ENCODE data around the gene GABRE.

GABRE gene

GRCh38 chrX:151974336-151975227 lies at the start of gene GABRE:
TSS of gene GABRE (minus strand) at chrX:151974676. CDS start at chrX:151974625, 51 bp downstream.
- in situ Hi-C loops (cut with MboI; ENCODE audit: low sequenced_read_pairs), result no loop called here

DNA sequence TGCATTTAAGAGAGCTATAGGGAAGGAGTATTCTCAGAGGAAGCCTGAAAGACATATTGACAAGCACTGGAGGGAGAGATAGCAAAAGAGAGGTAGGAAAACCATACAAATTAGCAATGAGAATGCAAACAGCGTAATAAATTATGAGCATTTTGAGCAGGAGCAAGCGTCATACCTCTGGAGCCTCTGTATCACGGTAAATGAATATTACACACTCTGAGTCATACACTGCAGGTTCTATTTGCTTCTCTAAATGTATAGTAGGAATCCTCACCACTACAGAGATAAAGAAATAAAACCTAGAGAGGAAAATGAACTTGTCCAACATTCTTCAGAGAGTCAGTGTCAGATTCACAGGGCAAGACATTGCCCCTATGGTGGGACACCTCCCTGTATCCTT lies 46.4 kb upstream of the GABRE start:
- in situ Hi-C loops (cut with MboI; ENCODE audit: low sequenced_read_pairs), result no loop called here

- in situ Hi-C loops (cut with MboI; ENCODE audit: low sequenced_read_pairs), result no loop called here
These were observed 25.3 kb upstream of the GABRE start for GRCh38 chrX:151999813-152000212.

DNA sequence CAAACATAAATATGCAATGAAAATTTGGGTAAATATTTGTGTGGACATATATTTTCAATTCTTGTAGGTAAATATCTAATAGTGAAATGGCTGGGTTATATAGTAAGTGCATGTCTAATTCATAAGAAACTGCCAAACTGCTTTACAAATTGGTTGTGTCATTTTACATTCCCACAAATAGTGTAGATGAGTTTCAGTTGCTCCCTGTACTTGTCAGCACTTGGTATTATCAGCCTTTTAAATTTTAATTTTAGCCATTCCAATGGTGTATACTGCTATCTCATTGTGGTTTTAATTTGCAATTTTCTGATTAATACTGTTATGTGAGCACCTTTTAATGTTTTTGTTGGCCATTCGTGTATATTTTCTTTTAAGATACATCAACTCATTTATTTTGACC lies 23.1 kb upstream of the GABRE start:
- in situ Hi-C loops (cut with MboI; ENCODE audit: low sequenced_read_pairs), result no loop called here

GRCh38 chrX:151996347-151996746 lies 21.9 kb upstream of the GABRE start:
- in situ Hi-C loops (cut with MboI; ENCODE audit: low sequenced_read_pairs), result no loop called here

GRCh38 chrX:151994476-151994875 lies 20.0 kb upstream of the GABRE start:
- in situ Hi-C loops (cut with MboI; ENCODE audit: low sequenced_read_pairs), result no loop called here

GRCh38 chrX:151988706-151989299 lies 14.3 kb upstream of the GABRE start:
- in situ Hi-C loops (cut with MboI; ENCODE audit: low sequenced_read_pairs), result no loop called here

DNA sequence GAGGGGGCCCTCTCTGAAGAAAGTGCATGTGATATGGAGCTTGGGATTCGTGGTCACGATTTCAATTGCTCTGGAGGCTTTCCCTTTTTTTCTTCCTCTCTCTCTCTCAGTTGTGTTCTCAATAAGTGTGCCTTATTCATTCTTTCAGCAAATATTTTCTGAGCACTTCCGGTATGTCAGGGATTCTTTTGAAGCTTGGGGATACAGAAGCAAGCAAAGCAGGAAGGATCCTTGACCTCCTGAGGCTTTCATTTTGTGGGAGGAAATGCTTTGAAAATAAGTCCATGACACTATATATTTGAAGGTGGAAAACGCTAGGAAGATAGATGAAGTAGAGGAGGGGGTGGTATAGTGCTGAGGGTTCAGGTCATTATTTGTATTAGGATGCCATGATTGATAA lies 12.6 kb upstream of the GABRE start:
- in situ Hi-C loops (cut with MboI; ENCODE audit: low sequenced_read_pairs), result no loop called here

DNA sequence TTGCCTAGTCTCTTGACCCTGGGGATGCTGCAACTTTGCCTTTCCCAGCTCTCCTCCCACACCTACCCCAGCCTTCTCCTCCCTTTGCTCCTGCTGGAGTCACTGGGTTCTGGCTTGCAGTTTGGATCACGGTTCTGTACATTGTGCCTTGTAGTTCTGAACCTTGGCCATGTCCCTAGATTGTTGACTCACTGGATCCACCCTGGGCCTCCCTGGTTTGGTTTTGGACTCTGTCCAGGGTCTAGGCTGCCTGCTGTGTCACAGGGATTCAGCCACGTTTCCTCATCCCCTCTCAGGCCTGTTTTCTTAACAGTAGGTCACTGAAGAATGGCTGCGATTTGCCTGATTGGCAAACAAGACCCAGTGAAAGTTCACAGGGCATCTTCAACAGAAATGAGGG lies 11.5 kb upstream of the GABRE start:
- in situ Hi-C loops (cut with MboI; ENCODE audit: low sequenced_read_pairs), result no loop called here

- in situ Hi-C loops (cut with MboI; ENCODE audit: low sequenced_read_pairs), result no loop called here
These were observed 11.1 kb upstream of the GABRE start for GRCh38 chrX:151985531-151985930.

- in situ Hi-C loops (cut with MboI; ENCODE audit: low sequenced_read_pairs), result no loop called here
These were observed 10.4 kb upstream of the GABRE start for GRCh38 chrX:151984902-151985301.

DNA sequence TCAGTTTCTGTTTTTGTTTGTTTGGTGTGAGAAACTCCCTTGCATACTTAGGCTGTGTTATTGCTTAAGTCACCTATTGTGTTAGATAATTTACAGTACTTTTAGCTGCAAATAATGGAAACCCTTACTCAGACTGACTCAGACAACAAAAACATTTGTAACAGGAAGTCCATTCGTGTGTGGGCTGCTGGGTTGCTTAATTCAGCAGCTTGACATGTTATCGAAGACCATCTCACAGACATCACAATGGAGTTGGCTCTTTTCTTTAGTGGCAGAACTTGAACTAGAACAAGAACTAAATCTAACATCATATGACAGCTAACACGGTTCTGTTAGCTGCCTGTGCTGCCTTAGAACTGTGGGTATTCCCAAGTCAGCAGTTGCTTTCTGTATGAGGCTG lies 9.9 kb upstream of the GABRE start:
- in situ Hi-C loops (cut with MboI; ENCODE audit: low sequenced_read_pairs), result no loop called here

DNA sequence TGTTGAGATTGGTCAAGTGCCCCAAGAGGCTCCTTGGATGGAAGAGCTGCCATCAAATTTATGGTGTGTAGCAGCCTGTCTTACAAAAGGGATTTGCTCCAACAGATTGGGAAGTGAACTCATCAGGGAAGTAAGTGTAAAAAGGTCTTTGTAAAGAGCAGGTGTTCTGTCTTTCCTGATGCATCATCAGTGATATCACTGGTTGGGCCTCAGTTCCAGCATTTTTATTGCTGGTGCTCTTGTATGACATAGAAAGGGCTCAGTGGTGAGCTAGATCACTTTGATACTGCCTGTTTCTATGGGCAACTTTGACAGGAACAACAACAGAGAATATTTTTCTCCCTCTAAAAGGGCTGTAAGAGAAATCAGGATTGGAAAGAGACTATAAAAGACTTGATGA lies 8.7 kb upstream of the GABRE start:
- in situ Hi-C loops (cut with MboI; ENCODE audit: low sequenced_read_pairs), result no loop called here

GRCh38 chrX:151982222-151982621 lies 7.7 kb upstream of the GABRE start:
- in situ Hi-C loops (cut with MboI; ENCODE audit: low sequenced_read_pairs), result no loop called here

GRCh38 chrX:151981129-151981528 lies 6.7 kb upstream of the GABRE start:
- in situ Hi-C loops (cut with MboI; ENCODE audit: low sequenced_read_pairs), result no loop called here

DNA sequence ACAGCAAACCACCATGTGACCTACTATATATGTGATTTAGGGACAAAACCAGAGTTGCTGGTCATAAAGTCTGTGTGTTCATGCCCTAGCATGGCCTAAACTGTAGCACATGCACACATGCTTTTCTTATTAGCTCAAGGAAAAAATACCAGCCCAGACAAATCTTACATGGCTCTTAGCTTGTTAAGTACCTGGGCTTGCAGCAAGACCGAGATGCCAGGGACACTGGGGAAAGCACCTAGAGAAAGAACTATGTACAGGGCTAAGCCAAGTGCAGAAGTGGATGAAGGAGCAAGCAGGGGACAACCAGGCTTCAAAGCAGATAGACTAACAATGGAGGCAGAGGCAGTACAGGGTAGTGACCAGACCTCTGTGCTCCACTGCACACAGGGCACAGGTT lies 3.4 kb upstream of the GABRE start:
- in situ Hi-C loops (cut with MboI; ENCODE audit: low sequenced_read_pairs), result no loop called here

GRCh38 chrX:151977009-151977408 lies 2.5 kb upstream of the GABRE start:
- in situ Hi-C loops (cut with MboI; ENCODE audit: low sequenced_read_pairs), result no loop called here

GRCh38 chrX:151975736-151976275 lies 1.3 kb upstream of the GABRE start:
- in situ Hi-C loops (cut with MboI; ENCODE audit: low sequenced_read_pairs), result no loop called here

DNA sequence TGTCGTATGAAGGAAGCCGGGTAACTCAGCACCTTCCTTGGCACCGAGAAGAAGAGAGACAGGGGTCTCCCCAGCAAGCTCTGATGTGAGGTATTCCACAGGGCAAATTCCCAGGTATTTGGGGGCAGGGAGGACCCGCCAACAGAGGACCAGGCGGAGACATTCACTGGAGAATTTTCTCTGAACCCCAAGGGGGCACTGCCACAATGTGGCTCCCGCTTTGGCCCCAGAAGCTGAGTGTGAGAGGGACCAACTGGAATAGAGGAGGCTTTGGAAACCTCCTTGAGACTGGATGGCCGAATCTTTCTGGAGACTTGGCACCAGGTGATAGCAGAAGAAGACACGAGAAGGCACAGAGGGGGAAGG lies 735 bp upstream of the GABRE start:
- in situ Hi-C loops (cut with MboI; ENCODE audit: low sequenced_read_pairs), result no loop called here

DNA sequence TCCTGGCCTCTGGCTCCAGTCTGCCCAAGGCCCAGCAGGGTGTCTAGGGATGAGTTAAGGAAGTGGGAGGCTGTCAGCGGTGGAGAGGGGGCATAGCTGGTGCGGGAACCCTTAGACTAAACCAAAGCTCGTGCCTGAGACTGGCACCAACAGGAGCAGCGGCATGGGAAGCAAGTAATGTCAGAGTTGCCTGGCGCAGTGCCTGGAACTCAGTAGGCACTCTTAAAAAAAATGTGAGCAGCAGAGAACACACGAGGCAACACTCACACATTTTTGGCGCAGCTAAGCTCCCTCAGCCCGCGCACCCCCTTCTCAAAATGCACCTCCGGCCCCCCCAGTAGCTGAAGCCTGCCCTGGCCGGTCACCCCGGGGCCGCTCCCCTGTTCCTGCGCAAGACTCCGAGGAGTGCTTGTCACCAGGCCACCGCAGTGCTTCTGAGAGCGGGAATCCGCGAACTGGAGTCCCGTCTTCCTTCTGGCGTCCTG lies 583 bp downstream of the GABRE start:
- in situ Hi-C loops (cut with MboI; ENCODE audit: low sequenced_read_pairs), result no loop called here

GRCh38 chrX:151973060-151973661 lies 1.3 kb downstream of the GABRE start:
- in situ Hi-C loops (cut with MboI; ENCODE audit: low sequenced_read_pairs), result no loop called here

- in situ Hi-C loops (cut with MboI; ENCODE audit: low sequenced_read_pairs), result no loop called here
These were observed 3.8 kb downstream of the GABRE start for GRCh38 chrX:151970661-151971060.
